ENCODE measurements around the gene ACE. TPM values are rescaled to one million over a fixed set of nuclear protein-coding genes. Genes with fewer than 3 reads are reported as not detected.

ACE gene
- total RNA-seq, 1 experiment from 2014 or later, result 5.4 TPM

GRCh38 chr17:63516910-63517824, 40.3 kb downstream of the ACE start:
- DNase-seq, result no peak
- TF ChIP-seq CTCF (conservative IDR thresholded peaks at IDR 0.05), result no peak
- Histone ChIP-seq H4K91ac (ENCODE audit: insufficient read length, low read depth, low read length) (no peak overlapping the region), H4K5ac (ENCODE audit: insufficient read length, low read depth, low read length) (no peak overlapping the region), H4K8ac (replicated peaks; ENCODE audit: insufficient read length, low read depth, low read length) (no peak overlapping the region), H3K27ac (ENCODE audit: insufficient read length, low read depth, low read length) (no peak overlapping the region), H3K4me2 (ENCODE audit: insufficient read depth, insufficient read length, low read length) (no peak overlapping the region), H2BK20ac (ENCODE audit: low read depth, low read length, poor library complexity, severe bottlenecking) (no peak overlapping the region), H3K14ac (ENCODE audit: insufficient read depth, low read length) (no peak overlapping the region), H3K27me3 (ENCODE audit: insufficient read depth, low read length) (no peaks in the 10 kb centered on the region), H2BK12ac (ENCODE audit: insufficient read length, low read depth, low read length) (no peak overlapping the region), H3K4ac (ENCODE audit: low read depth, low read length) (no peak overlapping the region), H2AK5ac (ENCODE audit: insufficient read length, low read length) (no peak overlapping the region), H2BK120ac (ENCODE audit: low read depth, low read length, poor library complexity, severe bottlenecking) (no peak overlapping the region), H3K18ac (ENCODE audit: insufficient read length, low read depth, low read length) (no peak overlapping the region), H3K79me1 (ENCODE audit: insufficient read depth, low read depth, low read length, poor library complexity, severe bottlenecking) (no peaks in the 10 kb centered on the region), H3K56ac (ENCODE audit: insufficient read length, low read depth, low read length) (no peak overlapping the region), H3K9ac (ENCODE audit: extremely low read depth, insufficient read length, low read length) (no peak overlapping the region), H2BK5ac (ENCODE audit: insufficient read length, low read length) (no peak overlapping the region), H4K20me1 (ENCODE audit: control insufficient read depth, insufficient read depth, insufficient read length) (no peaks in the 10 kb centered on the region), H3K79me2 (ENCODE audit: insufficient read depth, low read length) (no peaks in the 10 kb centered on the region), H2AFZ (ENCODE audit: low read length) (no peak overlapping the region), H3K4me1 (ENCODE audit: insufficient read depth, low read length) (0 out of 2 replicates have a peak, but pooled peaks cover 6% of the 10 kb centered on the region), H3K9me3 (ENCODE audit: control insufficient read depth, low read depth, low read length) (no peaks in the 10 kb centered on the region), H3T11ph (ENCODE audit: low read length) (no peak overlapping the region), H3K23ac (ENCODE audit: insufficient read length, low read depth, low read length) (no peak overlapping the region), H2BK15ac (ENCODE audit: low read depth, low read length) (no peak overlapping the region), H3K23me2 (ENCODE audit: insufficient read length, low read depth, low read length, poor library complexity, severe bottlenecking) (no peaks in the 10 kb centered on the region)
- Mint-ChIP-seq H3K9me3 (no peaks in the 10 kb centered on the region), H3K27me3 (ENCODE audit: low read depth) (peaks cover 7% of the 10 kb centered on the region; the same call in 1 of the 2 replicates), H3K4me1 (peaks cover 18 to 20% of the 10 kb centered on the region in 2 experiments), H3K4me3 (no peak overlapping the region), H3K36me3 (ENCODE audit: insufficient read depth in 1 of 3, low read depth in 3 of 3) (no peaks in the 10 kb centered on the region), H3K27ac (no peak overlapping the region; a peak in 1 of 7 replicates)
- no CpG with 5 or more reads among the region's 6 CpGs for WGBS (ENCODE audit: extremely low coverage, insufficient read length, low lambda C conversion rate)

Data from H9 (cell line).